Measurements from ENCODE around the gene NACC1.
A peak's percentile ranks its signal among the peaks of the same experiment; 100 is the strongest.
"Not testable (repeated sequence)": the region's sequence is repeated elsewhere in the genome, so short reads cannot be mapped to it uniquely, and the experiment has no call there.

NACC1 gene

DNA sequence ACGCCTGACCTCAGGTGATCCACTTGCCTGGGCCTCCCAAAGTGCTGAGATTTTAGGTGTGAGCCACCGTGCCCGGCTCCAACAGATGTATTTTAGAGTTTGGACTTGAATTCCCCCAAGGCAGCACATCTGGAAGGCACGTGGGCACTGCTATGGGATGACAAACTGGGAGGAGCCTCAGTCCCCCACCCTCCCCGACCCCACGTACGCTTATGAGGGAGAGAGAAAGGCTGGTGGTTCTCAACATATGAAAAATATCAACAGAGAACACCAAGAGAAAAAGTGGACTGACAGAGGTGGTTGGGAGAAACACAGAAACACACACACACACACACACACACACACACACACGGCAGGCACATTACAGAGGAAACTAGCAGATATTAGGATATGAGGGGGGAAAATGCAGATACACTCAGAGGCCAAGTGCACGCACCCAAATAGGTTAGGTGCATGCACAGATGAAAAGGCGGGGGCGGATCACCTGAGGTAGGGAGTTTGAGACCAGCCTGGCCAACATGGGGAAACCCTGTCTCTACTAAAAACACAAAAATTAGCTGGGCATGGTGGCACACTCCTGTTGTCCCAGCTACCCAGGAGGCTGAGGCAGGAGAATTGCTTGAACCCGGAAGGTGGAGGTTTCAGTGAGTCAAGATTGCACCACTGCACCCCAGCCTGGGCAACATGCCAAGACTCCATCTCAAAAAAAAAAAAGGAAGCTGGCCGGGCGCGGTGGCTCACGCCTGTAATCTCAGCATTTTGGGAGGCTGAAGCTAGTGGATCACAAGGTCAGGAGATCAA lies 28.9 kb downstream of the NACC1 start:
- DNase-seq (ENCODE audit: low read depth): peak; percentile 46

GRCh38 chr19:13149173-13149627 lies 31.1 kb downstream of the NACC1 start:
- not testable (repeated sequence) for DNase-seq (ENCODE audit: low read depth)

DNA sequence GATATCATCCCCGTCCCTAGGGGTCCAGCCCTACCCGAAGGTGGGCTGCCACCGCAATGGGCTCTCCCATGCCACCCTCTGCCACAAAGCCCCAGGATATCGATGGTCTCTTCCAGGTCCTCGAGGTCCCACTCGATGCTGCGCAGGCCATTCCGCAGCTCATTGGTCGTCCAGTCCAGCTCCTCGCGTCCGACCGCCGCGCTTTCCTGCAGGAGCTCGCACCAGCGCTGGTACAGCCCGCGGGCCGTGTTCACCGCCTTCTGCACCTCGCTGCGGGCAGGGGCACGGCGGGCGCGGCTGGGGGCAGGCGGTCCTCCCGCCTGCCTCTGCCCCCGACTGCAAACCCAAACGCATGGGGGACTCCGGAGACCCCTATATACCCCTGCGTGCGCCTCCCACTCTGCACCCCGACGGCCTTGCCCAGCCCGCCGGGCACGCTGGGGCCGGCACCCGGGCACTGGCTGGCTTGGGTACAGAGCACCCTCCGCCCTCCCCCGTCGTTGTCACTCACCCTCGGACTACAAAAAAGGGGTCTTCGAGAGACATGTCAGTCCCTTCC lies 31.6 kb downstream of the NACC1 start:
- DNase-seq (ENCODE audit: low read depth): no peak

GRCh38 chr19:13150187-13150930 lies 32.3 kb downstream of the NACC1 start, which contains the start of the genes IER2 and STX10:
IER2 (plus strand) TSS chr19:13150411; CDS start chr19:13153187, 2,776 bp downstream.
STX10 (minus strand) TSS chr19:13150375; CDS start chr19:13150173, 202 bp downstream.
- peak; percentile 96 for DNase-seq (ENCODE audit: low read depth)

DNA sequence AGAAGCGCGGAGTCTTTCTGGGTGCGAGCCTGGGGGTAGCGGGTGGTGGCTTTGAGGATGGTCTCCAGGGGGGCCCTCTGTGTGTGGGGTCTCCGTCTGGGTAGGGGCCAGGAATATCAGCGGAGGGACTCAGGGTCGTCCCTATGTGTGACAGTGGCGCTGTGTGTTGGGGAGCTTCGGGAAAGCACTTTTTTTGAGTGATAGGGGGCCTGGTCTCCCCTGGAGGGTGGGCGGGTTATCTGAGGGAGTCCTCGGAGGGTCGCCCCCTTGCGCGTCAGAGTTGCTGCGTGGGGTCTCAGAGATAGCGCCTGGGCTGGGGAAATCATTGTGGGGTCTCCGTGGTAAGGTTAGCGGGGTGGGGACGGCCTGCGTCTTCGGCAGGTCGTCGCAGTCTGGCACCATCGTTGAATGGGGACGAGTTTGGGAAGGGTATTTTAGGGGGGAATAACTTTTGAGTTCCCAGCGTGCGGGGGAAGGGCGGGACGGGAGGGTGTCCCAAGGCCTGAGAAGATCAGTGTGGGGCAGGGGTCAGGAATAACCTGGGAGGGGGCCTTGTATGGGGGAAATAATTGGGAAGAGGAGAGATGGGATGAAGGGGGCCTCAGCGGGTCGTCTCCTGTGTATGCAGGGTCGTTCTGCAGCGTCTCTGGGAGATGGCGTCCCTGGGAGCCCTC lies 33.0 kb downstream of the NACC1 start:
- no peak for DNase-seq (ENCODE audit: low read depth)

GRCh38 chr19:13151605-13152355 lies 33.7 kb downstream of the NACC1 start:
- DNase-seq (ENCODE audit: low read depth): peak; percentile 98

DNA sequence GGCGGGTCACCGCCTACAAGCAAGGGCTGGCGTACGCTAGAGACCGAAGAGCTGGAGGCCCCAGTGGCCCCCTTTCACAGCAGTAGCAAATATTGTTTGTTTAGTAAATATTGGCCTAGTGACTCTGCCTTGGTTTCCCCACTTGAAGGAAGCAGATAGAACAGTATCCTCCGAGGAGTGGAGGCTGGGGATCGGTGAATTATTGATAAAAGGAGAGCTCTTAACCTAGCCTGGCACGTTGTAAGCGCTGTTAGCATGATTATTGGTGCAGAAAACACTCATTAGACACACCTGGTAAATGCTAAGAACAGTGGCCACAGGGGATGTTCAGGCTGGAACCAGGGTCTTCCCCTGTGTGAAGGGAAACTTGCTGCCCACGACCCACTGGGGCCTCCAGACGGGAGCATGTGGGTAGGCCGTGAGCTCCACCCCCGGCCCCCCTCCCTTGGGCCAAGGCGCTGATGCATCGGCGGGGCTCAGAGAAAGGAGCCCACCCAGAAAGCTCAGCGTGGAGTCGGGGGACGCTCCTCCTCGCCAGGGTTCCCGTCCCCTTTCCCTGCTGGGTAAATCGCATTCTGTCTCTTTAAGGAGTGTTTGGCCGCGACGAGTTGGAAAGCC lies 34.4 kb downstream of the NACC1 start:
- no peak for DNase-seq (ENCODE audit: low read depth)

GRCh38 chr19:13152974-13153568 lies 35.0 kb downstream of the NACC1 start:
- DNase-seq (ENCODE audit: low read depth): peak; percentile 94

GRCh38 chr19:13153569-13154240 lies 35.6 kb downstream of the NACC1 start:
- DNase-seq (ENCODE audit: low read depth): peak; percentile 37

DNA sequence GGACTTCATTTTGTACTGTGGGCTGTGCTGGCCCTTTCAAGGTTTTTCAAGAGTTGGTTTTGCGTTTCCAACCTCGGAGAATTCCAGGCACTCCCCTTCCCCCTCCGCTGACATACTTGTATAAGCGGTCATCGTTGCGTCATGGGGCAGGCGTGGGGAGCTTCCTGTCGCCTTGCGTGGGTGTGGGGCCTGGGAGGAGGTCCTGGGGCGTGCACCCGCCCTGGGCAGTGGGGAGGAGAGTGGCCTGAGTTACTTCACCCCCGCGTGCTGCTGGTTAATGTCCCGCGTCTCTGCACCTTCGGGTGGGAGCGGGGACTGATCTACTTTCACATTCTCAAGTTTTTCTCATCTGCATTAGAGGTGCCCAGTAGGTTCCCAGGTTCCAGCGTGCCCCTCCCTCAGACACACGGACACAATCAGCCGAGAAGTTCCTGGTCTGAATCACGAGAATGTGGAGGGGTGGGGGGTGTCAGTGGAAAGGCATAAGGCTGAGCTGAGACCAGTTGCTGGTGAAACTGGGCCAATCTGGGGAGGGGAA lies 36.2 kb downstream of the NACC1 start:
- peak; percentile 93 for DNase-seq (ENCODE audit: low read depth)

- peak; percentile 60 for DNase-seq (ENCODE audit: low read depth)
Measured at GRCh38 chr19:13154911-13155471, 36.9 kb downstream of the NACC1 start.

DNA sequence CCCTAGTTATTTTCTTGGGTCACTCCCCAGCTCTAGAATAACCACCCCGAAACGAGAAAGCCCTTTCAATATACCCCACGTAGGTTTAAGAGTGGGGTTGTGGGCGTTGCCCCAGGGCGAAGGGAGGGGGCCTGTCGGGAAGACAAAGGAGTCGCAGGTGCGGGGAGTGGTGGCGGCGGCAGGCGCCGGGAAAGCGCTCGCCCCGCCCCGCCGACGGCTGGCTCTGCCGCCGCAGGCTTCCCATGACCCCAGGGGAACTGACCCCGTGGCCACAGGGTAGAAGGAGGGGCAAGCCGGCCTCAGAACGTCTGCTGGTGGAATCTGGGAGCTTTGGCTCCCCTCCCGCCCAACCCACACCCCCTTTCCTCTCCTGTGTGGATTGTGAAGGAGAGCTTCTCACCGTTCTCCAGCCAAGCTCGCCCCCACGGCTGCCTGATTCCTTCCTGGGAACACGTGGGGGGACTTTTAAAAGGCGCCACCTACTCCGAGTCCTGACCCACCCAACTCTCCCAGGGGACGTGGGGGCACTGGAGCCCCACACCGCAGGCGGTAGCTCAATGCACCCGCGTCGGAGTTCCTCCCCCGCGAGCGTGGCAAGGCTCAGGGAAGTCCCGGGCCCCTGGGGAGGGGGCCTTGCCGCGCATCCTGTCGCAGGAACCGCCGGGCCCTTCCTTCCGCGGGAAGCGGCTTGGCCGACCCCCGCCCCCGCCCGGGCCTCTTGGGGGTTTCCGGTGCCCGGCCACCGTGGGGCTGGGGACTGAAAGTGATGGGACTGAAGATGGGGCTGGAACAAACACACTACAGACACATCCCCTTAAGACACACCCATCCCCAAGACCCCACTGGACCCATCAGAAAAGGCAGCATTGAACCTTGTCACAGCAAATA lies 37.7 kb downstream of the NACC1 start:
- DNase-seq (ENCODE audit: low read depth): peak; percentile 78

DNA sequence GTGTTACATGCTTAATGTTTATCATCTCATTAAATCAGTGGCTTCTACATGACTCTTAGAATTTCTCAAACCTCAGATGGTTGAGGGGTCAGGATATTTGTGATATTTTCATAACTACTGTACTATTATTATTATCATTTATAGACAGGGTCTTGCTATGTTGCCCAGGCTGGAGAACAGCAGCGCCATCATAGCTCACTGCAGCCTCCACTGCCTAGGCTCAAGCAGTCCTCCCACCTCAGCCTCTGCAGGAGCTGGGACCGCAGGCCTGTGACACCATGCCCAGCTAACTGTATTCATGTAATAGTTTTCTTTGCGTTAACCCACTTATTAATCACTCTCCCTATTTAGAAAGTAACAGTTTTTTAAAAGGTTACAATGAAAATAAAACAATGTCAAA lies 41.6 kb downstream of the NACC1 start:
- DNase-seq (ENCODE audit: low read depth): no peak

GRCh38 chr19:13160557-13160956 lies 42.5 kb downstream of the NACC1 start:
- DNase-seq (ENCODE audit: low read depth): no peak

DNA sequence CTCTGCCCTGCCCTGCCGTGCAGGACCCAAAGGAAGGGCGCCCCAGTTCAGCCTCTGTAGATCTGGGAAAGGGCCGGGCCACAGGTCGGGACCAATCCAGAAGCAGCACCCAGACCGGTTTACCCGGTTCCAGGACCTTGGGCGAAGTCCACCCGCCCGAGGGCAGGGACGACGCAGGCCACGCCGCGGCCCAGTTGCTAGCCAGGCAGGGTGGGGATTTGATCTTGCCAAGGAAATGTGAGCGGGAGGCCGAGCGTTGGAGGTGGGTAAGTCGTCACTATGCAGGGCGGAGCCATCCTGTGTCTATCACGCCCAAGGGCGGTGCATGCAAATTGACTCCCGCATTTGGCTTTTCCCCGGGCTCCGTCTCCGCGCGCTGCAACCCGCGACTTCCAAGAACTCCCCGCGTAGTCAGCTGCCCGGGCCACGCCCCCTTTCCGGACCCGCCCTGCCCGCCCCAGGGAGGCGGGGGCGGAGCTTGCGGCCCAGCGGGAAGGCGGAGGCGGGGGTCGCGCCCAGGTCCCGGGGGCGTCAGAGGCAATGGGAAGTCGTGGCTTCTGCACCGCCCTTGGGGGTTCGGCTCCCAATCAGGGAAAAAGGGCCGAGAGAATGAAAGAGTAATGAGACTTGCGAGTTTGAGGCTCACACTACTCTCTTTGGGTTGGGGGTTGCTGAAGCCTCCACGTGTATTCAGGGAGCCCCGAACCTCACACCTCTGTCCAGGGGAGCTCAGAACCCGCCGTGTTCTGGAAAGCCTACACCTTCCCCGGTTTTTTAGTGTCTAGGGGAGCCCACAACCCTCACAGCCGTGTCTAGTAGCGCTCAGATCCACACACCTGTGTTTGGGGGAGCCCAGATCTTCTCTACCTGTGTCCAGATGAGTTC lies 44.9 kb downstream of the NACC1 start:
- DNase-seq (ENCODE audit: low read depth): peak; percentile 99

GRCh38 chr19:13163609-13164342 lies 45.7 kb downstream of the NACC1 start:
- peak; percentile 94 for DNase-seq (ENCODE audit: low read depth)

All from fibroblast of gingiva (primary cell).